HG02588 (cell line): ENCODE measurements around the gene PCDH8.

Experiments used
- ATAC-seq: cut with Tn5 transposase; IDR thresholded peaks from one replicate; pipeline ENCODE4 v1.9.1; 2021; ENCODE audit warnings: mild to moderate bottlenecking, moderate library complexity; ENCODE audit not compliant: unreplicated experiment

The PCDH8 gene, protein sequence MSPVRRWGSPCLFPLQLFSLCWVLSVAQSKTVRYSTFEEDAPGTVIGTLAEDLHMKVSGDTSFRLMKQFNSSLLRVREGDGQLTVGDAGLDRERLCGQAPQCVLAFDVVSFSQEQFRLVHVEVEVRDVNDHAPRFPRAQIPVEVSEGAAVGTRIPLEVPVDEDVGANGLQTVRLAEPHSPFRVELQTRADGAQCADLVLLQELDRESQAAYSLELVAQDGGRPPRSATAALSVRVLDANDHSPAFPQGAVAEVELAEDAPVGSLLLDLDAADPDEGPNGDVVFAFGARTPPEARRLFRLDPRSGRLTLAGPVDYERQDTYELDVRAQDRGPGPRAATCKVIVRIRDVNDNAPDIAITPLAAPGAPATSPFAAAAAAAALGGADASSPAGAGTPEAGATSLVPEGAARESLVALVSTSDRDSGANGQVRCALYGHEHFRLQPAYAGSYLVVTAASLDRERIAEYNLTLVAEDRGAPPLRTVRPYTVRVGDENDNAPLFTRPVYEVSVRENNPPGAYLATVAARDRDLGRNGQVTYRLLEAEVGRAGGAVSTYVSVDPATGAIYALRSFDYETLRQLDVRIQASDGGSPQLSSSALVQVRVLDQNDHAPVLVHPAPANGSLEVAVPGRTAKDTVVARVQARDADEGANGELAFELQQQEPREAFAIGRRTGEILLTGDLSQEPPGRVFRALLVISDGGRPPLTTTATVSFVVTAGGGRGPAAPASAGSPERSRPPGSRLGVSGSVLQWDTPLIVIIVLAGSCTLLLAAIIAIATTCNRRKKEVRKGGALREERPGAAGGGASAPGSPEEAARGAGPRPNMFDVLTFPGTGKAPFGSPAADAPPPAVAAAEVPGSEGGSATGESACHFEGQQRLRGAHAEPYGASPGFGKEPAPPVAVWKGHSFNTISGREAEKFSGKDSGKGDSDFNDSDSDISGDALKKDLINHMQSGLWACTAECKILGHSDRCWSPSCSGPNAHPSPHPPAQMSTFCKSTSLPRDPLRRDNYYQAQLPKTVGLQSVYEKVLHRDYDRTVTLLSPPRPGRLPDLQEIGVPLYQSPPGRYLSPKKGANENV

DNA sequence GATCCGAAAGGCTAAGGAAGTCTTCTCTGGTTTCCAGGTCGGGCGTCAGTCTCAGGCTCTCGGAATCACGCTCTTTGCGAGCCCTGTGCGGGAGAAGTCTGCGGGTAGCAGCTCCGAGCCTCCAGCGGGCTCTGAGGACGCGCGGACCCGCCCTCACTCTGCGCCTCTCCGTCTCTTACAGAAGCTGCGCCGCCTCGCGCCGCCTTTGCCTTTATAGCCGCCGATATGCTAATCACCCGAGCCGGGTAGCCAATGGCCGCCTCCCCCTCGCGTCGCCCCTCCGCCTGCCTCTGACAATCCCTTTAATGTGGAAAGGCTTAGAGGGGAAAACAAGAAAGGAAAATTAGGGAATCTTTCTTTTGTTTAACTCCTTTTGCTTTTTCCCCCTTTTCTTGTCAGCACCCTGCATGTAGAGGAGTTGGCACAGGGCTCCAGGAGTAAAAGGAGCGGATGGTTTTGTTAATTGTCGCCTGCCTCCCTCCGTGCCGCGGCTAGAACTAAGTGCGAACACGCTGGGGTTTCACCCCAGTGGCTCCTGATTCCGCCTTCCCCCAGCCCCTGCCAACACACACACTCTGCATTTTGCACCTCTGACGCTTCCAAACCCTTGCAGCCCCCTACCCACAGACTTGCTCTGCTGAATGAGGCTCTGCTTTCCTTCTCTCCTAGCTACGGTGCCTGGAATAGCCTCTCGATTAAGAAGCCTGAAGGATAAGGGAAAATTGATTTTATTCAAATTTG, at the start of gene PCDH8:
TSS of gene PCDH8 (minus strand) at position 186 of the 741 bp plus-strand sequence. CDS start 204 bp downstream, outside the sequence.
- ATAC-seq = no peak

- ATAC-seq = no peak
These were observed 48.6 kb upstream of the PCDH8 start for GRCh38 chr13:52896827-52897659.

GRCh38 chr13:52894413-52894812, 46.0 kb upstream of the PCDH8 start:
- no peak for ATAC-seq

DNA sequence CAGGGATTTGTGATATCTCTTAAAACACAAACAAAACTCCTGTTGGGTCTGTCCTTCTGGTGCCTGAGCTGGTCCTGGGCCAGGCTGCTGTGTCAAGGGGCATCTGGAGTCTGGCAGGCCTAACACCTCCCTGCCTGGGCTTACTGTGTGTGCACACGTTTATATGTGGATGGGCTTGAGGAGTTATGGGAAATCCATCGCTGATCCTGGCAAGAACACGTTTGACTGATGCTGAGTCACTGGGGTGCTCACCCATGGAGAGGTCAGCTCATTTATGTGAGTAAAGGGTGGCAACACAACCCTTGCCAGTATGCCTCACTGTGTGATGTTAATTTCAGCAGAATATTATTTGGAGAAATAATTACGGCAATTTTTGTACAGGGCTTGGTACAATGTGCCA, 44.5 kb upstream of the PCDH8 start:
- ATAC-seq = no peak

- ATAC-seq = no peak
These were observed 43.3 kb upstream of the PCDH8 start for GRCh38 chr13:52891706-52892105.

- ATAC-seq = no peak
These were observed 38.7 kb upstream of the PCDH8 start for GRCh38 chr13:52887165-52887564.

- no peak for ATAC-seq
These were observed 36.7 kb upstream of the PCDH8 start for GRCh38 chr13:52885141-52885540.

DNA sequence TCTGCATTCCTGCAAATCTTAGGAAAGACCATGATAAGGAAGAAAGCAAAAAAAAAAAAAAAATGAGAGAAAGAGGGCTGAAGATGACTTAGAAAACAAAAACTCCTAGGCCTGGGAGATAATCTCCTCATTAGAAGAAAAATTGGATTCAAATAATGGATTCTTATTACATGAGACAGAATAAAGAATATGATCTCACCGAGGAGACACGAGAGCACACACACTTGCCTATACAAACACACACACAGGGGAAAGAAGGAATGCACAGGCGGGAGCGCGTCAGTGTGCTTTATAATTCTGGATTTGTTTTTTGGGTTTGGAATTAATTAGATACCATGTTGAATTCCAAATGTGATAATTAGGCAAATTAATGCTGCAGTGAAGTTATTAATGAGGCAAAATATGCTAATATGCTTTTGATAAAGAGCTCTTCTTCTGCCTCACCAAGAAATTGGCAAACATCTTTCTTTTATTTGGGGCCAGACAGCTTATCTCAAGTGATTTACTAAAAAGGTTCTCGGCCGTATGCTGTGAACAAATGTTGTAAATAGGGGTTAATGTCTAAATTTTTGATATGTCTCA, 36.1 kb upstream of the PCDH8 start:
- ATAC-seq = no peak

- ATAC-seq = no peak
These were observed 34.3 kb upstream of the PCDH8 start for GRCh38 chr13:52882785-52883184.

GRCh38 chr13:52879950-52880741, 31.7 kb upstream of the PCDH8 start:
- no peak for ATAC-seq

- ATAC-seq = no peak
These were observed 30.4 kb upstream of the PCDH8 start for GRCh38 chr13:52878831-52879230.

GRCh38 chr13:52870143-52870542, 21.7 kb upstream of the PCDH8 start:
- ATAC-seq = no peak

DNA sequence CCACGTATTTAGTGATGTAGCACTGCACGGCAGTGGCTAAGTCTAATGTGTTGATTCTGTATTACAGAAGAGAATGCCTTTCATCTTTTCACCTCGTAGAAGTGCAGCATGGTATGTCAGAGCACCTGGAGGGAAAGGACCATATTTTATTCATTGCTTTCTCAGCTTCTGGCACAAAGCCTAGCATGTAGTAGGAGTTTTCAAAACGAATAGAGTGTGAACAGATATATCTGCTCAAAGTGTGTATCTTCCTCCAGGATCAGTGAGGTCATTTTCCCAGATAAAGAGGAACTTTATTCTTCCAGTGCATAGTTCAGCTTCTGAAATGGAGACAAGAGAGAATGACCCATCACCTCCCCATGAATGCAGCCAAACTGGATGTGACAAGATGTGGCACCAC, 21.2 kb upstream of the PCDH8 start:
- ATAC-seq = no peak

- no peak for ATAC-seq
These were observed 20.6 kb upstream of the PCDH8 start for GRCh38 chr13:52869050-52869449.

- ATAC-seq = no peak
These were observed 19.8 kb upstream of the PCDH8 start for GRCh38 chr13:52868190-52868589.

DNA sequence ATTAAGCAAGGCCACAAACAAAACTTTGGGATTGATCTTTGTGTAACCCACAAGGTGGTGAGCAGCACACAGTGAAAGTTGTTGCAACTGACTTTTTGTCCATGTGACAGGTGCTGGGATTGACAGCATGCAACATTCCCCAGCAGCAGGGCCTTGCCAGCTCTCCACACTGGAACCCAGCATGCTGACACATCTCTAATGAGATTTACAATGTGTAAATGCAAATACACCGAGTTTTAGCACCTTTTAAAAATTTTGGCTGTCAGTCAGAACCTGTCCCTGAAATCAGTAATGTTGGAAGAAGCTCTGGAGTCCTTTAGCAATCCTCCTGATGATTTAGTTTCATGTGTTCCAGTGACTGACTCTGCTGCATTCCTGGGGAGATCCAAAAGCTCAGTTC, 16.5 kb upstream of the PCDH8 start:
- ATAC-seq = no peak

- ATAC-seq = no peak
These were observed 14.1 kb upstream of the PCDH8 start for GRCh38 chr13:52862358-52863206.

DNA sequence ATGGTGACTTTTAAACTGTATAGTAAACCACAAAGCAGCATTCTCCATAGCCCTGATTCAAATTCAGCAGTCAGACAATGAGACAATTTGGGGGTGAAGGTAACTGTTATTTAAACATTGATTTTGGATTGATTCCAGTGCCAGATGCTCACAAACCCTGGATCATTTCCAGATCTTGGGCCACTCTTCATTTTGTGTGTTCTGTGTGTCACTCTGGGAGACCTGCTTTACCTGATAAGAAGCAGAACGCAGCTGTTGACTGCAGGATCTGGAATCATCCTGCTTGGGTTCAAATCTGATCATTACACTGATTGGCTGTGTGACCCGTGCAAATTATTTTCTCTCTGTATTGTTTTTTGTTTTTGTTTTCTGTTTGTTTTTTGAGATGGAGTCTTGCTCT, 4.0 kb upstream of the PCDH8 start:
- ATAC-seq = no peak
